H1 (cell line): ENCODE data around the gene SPON2.

ENCODE experiments used
- EP300 ChIP-seq, 2 experiments: IDR thresholded peaks; 1 replicate in 1 of 2; 2 replicates in 1 of 2; pipeline ENCODE4 v1.6.1; 2011 to 2012; ENCODE audit warnings: low read depth in 2 of 2, low read length in 2 of 2, mild to moderate bottlenecking in 2 of 2, borderline replicate concordance in 1 of 2, inconsistent platforms in 1 of 2, moderate library complexity in 1 of 2
- FOSL1 ChIP-seq: IDR thresholded peaks from 2 replicates; pipeline ENCODE4 v1.6.1; 2011; ENCODE audit warnings: mild to moderate bottlenecking, low read depth, low read length, moderate library complexity; ENCODE audit not compliant: insufficient read depth
- JUN ChIP-seq: IDR thresholded peaks from 2 replicates; pipeline ENCODE4 v1.6.1; 2011; ENCODE audit warnings: low read depth, mild to moderate bottlenecking, improper control_type of control experiment, low read length
- KDM5A ChIP-seq: fragments of 200-600 bp; IDR thresholded peaks from 2 replicates; pipeline ENCODE4 v1.7.1; 2012; ENCODE audit warnings: mild to moderate bottlenecking, low read length, inconsistent platforms, mixed read lengths
- MAFK ChIP-seq: IDR thresholded peaks from 2 replicates; pipeline ENCODE4 v1.6.1; 2012; ENCODE audit warnings: low read depth, mild to moderate bottlenecking, improper control_type of control experiment, low read length
- POLR2A ChIP-seq, 2 experiments: IDR thresholded peaks; 1 replicate in 1 of 2; 2 replicates in 1 of 2; pipeline ENCODE4 v1.6.1; 2011; ENCODE audit warnings: low read depth in 2 of 2, low read length in 2 of 2, mild to moderate bottlenecking in 2 of 2; ENCODE audit errors: control extremely low read depth in 1 of 2
- POLR2AphosphoS5 ChIP-seq: IDR thresholded peaks from 2 replicates; pipeline ENCODE4 v1.6.1; 2011; ENCODE audit warnings: low read depth, low read length
- POU5F1 ChIP-seq: IDR thresholded peaks from 2 replicates; pipeline ENCODE4 v1.6.1; 2011; ENCODE audit warnings: low read depth, mild to moderate bottlenecking, low read length, moderate library complexity
- RAD21 ChIP-seq, 2 experiments: IDR thresholded peaks in 1 of 2; conservative IDR thresholded peaks in 1 of 2; 2 replicates each; pipeline ENCODE4 v1.6.1; 2011; ENCODE audit warnings: low read depth in 2 of 2, low read length in 2 of 2, improper control_type of control experiment in 1 of 2, inconsistent platforms in 1 of 2, mild to moderate bottlenecking in 1 of 2, moderate library complexity in 1 of 2
- SP1 ChIP-seq: IDR thresholded peaks from 2 replicates; pipeline ENCODE4 v1.6.1; 2011; ENCODE audit warnings: low read depth, low read length
- SRF ChIP-seq: IDR thresholded peaks from 2 replicates; pipeline ENCODE4 v1.6.1; 2011; ENCODE audit warnings: mild to moderate bottlenecking, low read depth, low read length, moderate library complexity
- TF ChIP-seq, protein P1 (sequence below), 3 experiments: IDR thresholded peaks; 1 replicate in 2 of 3; 2 replicates in 1 of 3; pipeline versions ENCODE4 v1.5.1 to v1.6.1; 2011; ENCODE audit warnings: low read length in 3 of 3, mild to moderate bottlenecking in 3 of 3, inconsistent platforms in 2 of 3, low read depth in 1 of 3, moderate library complexity in 1 of 3; ENCODE audit not compliant: insufficient read depth in 1 of 3; ENCODE audit errors: control extremely low read depth in 1 of 3
- TF ChIP-seq, protein P2 (sequence below): IDR thresholded peaks from 2 replicates; pipeline ENCODE4 v1.6.1; 2011; ENCODE audit warnings: low read depth, mild to moderate bottlenecking, low read length; ENCODE audit not compliant: insufficient read depth

DNA sequence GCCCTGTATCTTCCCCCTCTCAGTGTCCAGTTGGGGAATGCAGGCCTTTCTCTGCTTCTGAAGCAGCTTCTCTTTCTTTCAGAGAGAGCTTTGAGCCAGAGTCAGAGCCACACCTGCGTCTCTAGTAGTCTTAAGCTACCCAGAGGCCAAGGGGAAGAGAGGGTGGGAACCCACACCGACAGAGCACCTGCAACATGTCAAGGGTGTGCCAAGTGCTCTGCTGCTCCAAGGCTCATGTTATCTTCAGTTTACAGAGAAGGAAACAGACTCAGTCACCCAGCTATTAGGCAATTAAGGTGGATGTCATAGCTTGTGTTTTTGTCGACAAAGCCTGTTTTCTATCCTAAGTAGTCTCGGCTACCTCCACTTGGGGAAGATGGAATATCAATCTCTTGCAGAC, 36.3 kb downstream of the SPON2 start:
- TF ChIP-seq, protein P1, sequence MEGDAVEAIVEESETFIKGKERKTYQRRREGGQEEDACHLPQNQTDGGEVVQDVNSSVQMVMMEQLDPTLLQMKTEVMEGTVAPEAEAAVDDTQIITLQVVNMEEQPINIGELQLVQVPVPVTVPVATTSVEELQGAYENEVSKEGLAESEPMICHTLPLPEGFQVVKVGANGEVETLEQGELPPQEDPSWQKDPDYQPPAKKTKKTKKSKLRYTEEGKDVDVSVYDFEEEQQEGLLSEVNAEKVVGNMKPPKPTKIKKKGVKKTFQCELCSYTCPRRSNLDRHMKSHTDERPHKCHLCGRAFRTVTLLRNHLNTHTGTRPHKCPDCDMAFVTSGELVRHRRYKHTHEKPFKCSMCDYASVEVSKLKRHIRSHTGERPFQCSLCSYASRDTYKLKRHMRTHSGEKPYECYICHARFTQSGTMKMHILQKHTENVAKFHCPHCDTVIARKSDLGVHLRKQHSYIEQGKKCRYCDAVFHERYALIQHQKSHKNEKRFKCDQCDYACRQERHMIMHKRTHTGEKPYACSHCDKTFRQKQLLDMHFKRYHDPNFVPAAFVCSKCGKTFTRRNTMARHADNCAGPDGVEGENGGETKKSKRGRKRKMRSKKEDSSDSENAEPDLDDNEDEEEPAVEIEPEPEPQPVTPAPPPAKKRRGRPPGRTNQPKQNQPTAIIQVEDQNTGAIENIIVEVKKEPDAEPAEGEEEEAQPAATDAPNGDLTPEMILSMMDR (IDR thresholded peaks at IDR 0.05; ENCODE audit: control extremely low read depth in 1 of 3, insufficient read depth in 1 of 3, low read depth in 1 of 3, low read length in 3 of 3), result no peak
- no peak for TF ChIP-seq SRF
- no peak for TF ChIP-seq RAD21 (IDR thresholded peaks at IDR 0.05 in 1 of 2, conservative IDR thresholded peaks at IDR 0.05 in 1 of 2; ENCODE audit: low read depth in 2 of 2, low read length in 2 of 2)
- no peak for TF ChIP-seq SP1
- no peak for TF ChIP-seq POLR2AphosphoS5
- TF ChIP-seq POLR2A (IDR thresholded peaks at IDR 0.05; ENCODE audit: control extremely low read depth in 1 of 2, low read depth in 2 of 2, low read length in 2 of 2), result no peak
- no peak for TF ChIP-seq FOSL1
- TF ChIP-seq KDM5A, result no peak
- no peak for TF ChIP-seq MAFK
- TF ChIP-seq, protein P2, sequence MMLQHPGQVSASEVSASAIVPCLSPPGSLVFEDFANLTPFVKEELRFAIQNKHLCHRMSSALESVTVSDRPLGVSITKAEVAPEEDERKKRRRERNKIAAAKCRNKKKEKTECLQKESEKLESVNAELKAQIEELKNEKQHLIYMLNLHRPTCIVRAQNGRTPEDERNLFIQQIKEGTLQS, result no peak
- TF ChIP-seq EP300 (IDR thresholded peaks at IDR 0.05; ENCODE audit: borderline replicate concordance in 1 of 2, low read depth in 2 of 2, low read length in 2 of 2), result no peak
- TF ChIP-seq JUN, result no peak
- no peak for TF ChIP-seq POU5F1
